Fibroblast of skin of abdomen (primary cell): Measurements from ENCODE around the gene OR6C65. TPM values are rescaled to one million over a fixed set of nuclear protein-coding genes. Genes with fewer than 3 reads are reported as not detected.
"Not testable (repeated sequence)": the region's sequence is repeated elsewhere in the genome, so short reads cannot be mapped to it uniquely, and the experiment has no call there.

Source experiments
- DNase-seq: peaks from one replicate; pipeline ENCODE4 v3.0.0-alpha.2; 2013
- polyA plus RNA-seq, 2 experiments: library from polyadenylated mRNA; unstranded; fragments of 120-200 nt; gene quantifications; one replicate each; pipeline ENCODE4 v1.2.1, GENCODE V29; 2013; ENCODE audit not compliant: insufficient read length in 2 of 2

Gene OR6C65
- not detected for polyA plus RNA-seq (2013, experiment 1 of 2; ENCODE audit: insufficient read length)
- polyA plus RNA-seq (2013, experiment 2 of 2; ENCODE audit: insufficient read length): not detected

DNA sequence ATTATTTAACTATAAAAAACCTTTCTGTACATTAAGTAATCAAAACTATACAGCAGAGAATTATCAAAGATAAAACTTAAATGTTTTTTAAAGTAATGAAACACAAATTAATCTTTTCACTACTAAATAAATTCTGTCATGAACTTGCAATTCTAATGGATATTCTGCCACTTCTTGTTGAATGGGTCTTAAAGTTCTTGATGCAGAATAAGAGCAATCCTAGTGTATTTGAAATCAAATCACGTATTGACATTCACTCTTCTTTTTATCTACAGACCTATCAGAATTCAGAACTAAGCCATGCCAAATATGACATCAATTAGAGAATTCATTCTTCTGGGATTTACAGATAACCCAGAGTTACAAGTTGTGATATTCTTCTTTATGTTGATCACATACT lies at the start of gene OR6C65:
TSS of gene OR6C65 (plus strand) at position 301 of the 400 bp plus-strand sequence. CDS start at position 301, 0 bp downstream.
- DNase-seq: no peak

DNA sequence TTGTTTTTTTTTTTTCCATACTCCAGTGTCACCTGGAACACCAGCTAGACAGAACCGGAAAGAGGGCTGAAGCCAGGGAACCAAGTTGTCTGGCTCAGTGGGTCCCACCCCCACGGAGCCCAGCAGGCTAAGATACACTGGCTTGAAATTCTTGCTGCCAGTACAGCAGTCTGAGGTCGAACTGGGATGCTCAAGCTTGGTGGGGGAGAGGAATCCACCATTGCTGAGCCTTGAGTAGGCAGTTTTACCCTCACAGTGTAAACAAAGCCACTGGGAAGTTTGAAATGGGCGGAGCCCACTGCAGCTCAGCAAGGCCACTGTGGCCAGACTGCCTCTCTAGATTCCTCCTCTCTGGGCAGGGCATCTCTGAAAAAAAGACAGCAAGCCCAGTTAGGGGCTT lies 45.0 kb upstream of the OR6C65 start:
- not testable (repeated sequence) for DNase-seq

DNA sequence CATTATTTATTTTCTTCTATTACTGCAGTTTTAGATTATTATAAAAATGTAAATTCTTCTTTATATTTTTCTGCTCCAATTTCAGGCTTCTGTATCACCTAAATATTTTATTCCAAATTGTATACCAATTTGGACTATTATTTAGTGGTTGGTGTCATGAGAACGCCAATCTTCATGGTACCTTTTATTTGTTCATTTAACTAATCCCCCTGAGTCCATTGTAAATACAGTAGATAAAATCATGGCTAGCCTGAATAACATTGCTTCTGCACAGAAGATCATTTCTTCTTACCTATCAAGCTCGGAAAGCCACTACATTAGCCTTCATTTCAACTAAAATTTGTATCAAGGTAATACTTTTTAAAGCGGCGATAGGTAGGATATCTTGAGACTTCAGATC lies 37.7 kb upstream of the OR6C65 start, which contains the start of gene OR6C75:
TSS of gene OR6C75 (plus strand) at position 301 of the 400 bp plus-strand sequence. CDS start 2,136 bp downstream, outside the sequence.
- no peak for DNase-seq

DNA sequence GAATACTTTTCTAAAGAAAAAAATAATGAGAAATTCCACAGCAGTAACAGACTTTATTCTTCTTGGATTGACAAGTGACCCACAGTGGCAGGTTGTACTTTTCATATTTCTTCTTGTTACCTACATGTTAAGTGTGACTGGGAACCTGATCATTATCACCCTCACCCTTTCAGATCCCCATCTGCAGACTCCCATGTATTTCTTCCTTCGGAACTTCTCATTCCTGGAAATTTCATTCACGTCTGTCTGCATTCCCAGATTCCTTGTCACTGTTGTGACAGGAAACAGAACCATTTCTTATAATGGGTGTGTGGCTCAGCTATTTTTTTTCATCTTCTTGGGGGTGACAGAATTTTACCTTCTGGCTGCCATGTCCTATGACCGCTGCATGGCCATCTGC lies 35.2 kb upstream of the OR6C65 start:
- no peak for DNase-seq

DNA sequence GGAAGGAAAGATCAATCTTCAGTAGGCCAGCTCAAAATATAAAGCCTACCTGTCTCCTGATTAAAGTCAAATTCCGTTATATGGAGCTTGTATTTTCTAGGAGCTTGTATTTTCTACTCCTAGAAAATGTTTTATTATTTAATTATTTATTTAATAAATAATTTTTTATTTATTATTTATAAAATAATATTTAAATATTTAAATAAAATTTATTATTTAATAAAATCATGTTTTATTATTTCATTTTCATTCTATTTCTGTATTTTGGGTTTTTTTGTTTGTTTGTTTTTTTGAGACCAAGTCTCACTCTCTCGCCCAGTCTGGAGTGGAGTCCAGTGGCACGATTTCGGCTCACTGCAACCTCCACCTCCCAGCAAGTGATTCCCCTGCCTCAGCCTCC lies 27.8 kb upstream of the OR6C65 start:
- DNase-seq: no peak

DNA sequence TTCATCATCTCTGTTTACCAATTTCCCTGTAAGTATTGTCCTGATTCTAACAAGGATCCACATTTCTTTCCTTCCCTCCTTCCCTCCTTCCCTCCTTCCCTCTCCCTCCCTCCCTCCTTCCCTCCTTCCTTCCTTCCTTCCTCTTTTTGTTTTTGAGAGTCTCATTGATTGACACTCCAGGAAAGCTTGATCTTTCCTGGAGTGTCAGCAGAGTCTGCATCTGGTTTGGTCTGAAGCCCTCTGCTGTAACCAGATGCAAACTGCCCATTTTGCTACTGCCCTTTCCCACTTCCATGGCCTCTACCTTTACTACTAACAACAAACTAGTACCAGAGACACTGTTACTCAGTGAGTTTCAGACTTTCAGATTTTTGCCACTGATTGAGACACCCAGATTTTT lies 14.4 kb upstream of the OR6C65 start:
- DNase-seq: no peak

DNA sequence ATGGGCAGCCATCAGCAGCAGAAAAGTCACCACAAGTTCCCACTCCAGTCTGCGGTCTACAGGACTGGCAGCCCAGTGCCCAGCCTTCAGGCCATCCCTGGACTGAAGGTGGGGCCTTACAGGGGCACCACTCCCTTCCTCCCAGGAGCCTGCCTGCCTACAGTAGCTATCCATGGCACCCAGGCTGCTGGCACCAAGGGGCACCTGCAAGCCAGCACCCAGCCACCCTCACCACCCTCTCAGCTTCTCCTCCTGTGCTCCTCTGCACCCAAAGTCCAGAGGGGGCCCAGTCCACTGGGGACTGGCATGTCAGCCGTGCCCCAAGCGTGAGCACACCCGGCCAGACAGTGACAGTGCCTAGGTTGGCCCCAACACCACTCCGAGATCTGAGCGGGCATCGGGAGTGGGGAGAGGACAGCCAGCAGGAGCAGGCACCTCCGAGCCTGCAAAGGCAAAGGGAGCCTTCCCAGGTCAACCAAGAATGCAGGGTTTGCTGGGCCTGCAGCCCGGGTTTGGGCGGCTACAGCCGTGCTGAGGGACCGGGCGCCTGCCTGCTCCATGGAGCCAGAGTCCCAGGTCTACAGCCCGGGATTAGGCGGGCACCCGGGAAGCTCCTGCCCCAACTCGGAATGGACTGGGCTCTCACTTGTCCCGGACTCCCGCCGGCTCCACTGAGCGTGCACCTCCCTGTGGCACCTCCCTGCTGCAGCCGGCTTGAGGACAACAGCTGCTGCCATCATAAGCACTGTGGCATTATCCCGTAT lies 8.1 kb upstream of the OR6C65 start:
- no peak for DNase-seq

DNA sequence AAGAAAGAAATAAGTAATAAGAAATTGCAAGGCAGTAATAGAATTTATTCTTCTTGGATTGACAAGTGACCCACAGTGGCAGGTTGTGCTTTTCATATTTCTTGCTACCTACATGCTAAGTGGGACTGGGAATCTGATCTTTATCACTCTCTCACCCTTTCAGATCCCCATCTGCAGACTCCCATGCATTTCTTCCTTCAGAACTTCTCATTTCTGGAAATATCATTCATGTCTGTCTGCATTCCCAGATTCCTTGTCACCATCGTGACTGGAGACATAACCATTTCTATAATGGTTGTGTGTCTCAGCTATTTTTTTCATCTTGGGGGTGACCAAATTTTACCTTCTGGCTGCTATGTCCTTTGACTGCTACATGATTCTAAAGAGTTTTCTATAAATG lies 4.0 kb upstream of the OR6C65 start:
- DNase-seq: no peak

- DNase-seq: no peak
Observed at GRCh38 chr12:55407866-55408265, 7.5 kb downstream of the OR6C65 start.

GRCh38 chr12:55409133-55409532 lies 8.8 kb downstream of the OR6C65 start:
- not testable (repeated sequence) for DNase-seq

GRCh38 chr12:55412138-55412537 lies 11.8 kb downstream of the OR6C65 start:
- DNase-seq: not testable (repeated sequence)

GRCh38 chr12:55413498-55414388 lies 13.4 kb downstream of the OR6C65 start:
- not testable (repeated sequence) for DNase-seq

GRCh38 chr12:55414396-55414823 lies 14.1 kb downstream of the OR6C65 start:
- not testable (repeated sequence) for DNase-seq

- DNase-seq: not testable (repeated sequence)
Observed at GRCh38 chr12:55414889-55415288, 14.6 kb downstream of the OR6C65 start.

GRCh38 chr12:55416961-55417360 lies 16.6 kb downstream of the OR6C65 start:
- no peak for DNase-seq

DNA sequence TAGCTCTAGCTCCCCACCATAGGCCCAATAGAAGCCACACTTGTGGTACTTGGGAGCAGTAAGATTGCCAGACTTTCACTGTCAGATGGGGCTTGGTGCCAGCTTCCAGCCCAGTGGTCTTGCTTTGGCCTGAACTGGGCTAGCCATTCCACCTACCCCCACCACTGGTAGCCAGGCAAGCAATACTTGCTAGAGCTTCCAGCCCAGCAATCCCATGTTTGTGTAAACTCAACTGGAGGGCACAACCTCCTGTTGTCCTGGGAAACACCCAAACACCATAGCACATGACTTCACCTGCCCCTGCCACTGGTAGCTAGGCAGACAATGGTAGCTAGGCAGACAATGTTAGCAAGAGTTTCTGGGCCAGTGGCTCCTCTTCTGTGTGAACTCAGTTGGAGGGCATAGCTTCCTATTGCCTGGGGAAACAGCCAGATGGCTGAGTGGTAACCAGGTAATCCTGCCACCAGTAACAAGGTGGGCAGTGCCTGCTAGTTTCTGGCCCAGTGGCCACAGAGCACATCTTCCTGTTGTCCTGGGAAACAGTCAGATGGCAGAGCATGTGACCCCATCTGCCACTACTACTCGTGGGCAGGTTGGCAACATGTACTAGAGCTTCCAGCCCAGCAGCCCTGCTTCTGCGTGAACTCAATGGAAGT lies 20.1 kb downstream of the OR6C65 start:
- no peak for DNase-seq

- no peak for DNase-seq
Observed at GRCh38 chr12:55425954-55426353, 25.6 kb downstream of the OR6C65 start, which contains the start of gene OR6C76. TSS of gene OR6C76 (plus strand) at chr12:55426254. CDS start at chr12:55426254, 0 bp downstream.

DNA sequence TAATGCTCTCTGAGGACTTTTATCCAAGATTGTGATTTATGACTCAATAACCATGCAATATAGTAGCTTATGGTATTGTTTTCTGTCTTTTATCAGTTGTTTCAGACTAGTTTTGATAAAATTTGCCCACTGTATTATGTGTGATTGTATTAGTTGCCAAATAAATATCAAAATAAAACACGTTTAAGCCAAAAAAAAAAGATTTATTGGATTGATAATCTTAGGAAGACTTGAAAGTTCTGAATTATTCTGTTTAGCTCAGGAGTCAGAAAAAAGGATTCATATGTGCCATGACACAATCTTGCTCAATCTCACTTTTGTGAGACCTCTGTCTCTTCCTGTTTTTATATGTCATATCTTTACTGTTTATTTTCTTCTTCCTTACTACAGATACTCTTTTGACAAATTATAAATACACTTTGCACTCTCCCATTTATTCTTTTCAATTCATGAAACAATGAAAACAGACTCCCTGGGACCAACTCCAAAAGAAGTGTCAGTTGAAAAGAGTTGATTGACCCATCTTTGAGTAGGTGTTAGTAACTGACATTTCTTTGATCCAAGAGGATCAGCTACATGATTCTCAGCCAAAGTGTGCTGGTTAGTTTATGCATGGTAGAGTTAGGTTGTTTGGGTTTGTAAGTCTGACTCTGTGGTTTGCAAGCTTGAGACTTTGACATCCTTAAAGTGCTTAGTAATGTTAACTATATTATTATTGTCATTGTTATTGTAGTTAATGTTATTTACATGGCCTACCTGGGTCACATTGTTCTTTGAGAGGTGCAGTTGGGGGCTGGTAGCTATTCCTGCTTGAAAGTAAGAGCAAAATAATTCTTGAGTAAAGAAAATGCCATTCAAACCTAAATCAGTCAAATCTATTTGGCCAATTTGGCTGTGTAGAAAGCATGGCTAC lies 28.3 kb downstream of the OR6C65 start:
- no peak for DNase-seq

- DNase-seq: not testable (repeated sequence)
Observed at GRCh38 chr12:55441233-55441632, 40.9 kb downstream of the OR6C65 start.

DNA sequence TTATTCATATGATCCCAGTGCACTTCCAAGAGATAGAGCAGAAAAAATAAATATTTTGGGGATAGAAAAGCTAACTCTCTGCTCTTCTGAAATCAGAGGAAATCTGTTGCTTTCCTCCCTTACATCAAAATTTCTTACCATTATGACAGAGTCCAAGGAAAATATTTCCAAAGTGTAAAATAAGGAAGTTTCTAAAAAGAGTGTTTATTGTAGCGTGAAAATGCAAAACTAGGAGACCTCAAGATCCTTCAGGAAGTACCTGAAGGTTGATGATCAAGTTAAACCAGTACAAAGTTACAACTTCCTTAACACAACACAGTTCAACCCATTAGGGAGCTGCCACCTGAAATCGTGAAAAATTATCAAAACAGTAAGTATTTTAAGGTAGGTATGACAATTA lies 43.4 kb downstream of the OR6C65 start, which contains the start of gene OR6C2:
TSS of gene OR6C2 (plus strand) at position 301 of the 400 bp plus-strand sequence. CDS start 8,138 bp downstream, outside the sequence.
- DNase-seq: no peak

GRCh38 chr12:55445357-55445756 lies 45.0 kb downstream of the OR6C65 start:
- DNase-seq: no peak
